ENCODE results near the gene DUSP3.

DNA sequence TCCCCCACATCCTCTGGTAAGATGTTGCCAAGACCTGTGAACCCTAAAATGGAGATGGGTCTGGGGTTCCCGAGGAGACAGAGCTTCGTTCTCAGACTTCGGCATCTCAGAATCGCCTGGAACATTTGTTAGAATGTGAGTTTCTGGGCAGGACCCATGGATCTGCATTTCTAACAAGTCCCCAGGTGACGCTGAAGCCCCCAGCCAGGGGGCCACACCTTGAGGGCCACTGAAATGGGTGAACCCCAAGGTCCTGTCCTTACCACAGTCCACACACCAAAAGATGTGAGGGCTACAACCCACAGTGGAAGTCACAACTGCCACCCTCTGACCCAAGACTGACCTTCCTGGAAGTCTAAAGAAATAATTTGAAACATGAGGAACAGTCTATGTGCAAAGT lies 40.2 kb upstream of the DUSP3 start:
- TF ChIP-seq ZBTB8A (CRISPR knock-in tag; IDR thresholded peaks at IDR 0.05; ENCODE audit: borderline replicate concordance, low read depth), result no peak
- no peak for TF ChIP-seq NR2C2 (CRISPR knock-in tag; IDR thresholded peaks at IDR 0.05; ENCODE audit: borderline replicate concordance)
- TF ChIP-seq POLR2A (IDR thresholded peaks at IDR 0.05; ENCODE audit: insufficient read depth in 1 of 2, low read depth in 2 of 2, low read length in 2 of 2), result no peak
- no peak for TF ChIP-seq ZKSCAN1 (IDR thresholded peaks at IDR 0.05; ENCODE audit: low read length)
- TF ChIP-seq ELF3 (CRISPR knock-in tag; IDR thresholded peaks at IDR 0.05), result no peak
- TF ChIP-seq YY1 (IDR thresholded peaks at IDR 0.05; ENCODE audit: insufficient read depth, insufficient replicate concordance, low read depth, low read length), result no peak
- TF ChIP-seq ZNF10 (CRISPR knock-in tag; IDR thresholded peaks at IDR 0.05; ENCODE audit: borderline replicate concordance, low read depth), result no peak
- no peak for TF ChIP-seq JARID2 (CRISPR knock-in tag; IDR thresholded peaks at IDR 0.05; ENCODE audit: insufficient replicate concordance)
